Endothelial cell of umbilical vein (primary cell): Measurements from ENCODE around the gene CCDC171. TPM values are rescaled to one million over a fixed set of nuclear protein-coding genes. Genes with fewer than 3 reads are reported as not detected.
"Not testable (repeated sequence)": the region's sequence is repeated elsewhere in the genome, so short reads cannot be mapped to it uniquely, and the experiment has no call there.

Experiments used
- BruUV-seq: library from RNA; stranded (reverse); fragments of 400-500 nt; replicated peaks from 2 replicates; lab custom pipeline; 2021; lab: Mats Ljungman, UMichigan
- CTCF ChIA-PET: fragments of 300-600, 350-600 bp; sonication (Branson Sonifier 250); formaldehyde crosslinking; loops from one replicate; lab custom pipeline; 2021; ENCODE audit warnings: antibody characterized with exemption, inconsistent platforms; lab: Charles Lee
- POLR2A ChIA-PET: fragments of 300-600, 350-600 bp; sonication (Branson Sonifier 250); formaldehyde crosslinking; loops from one replicate; lab custom pipeline; 2021; ENCODE audit warnings: antibody characterized with exemption, inconsistent platforms; lab: Charles Lee
- DNase-seq: peaks from one replicate; pipeline ENCODE4 v3.0.0-alpha.2; 2011; ENCODE audit warnings: low read depth, low spot score
- FAIRE-seq: peaks from 2 replicates; lab custom pipeline; 2011; peaks lifted over from hg19 to GRCh38; lab: Jason Lieb, UNC
- H2AFZ ChIP-seq: 2 replicates; pipeline ENCODE4 v1.6.0; 2012; ENCODE audit warnings: low read depth, low read length, control low read depth, inconsistent platforms
- H3K27ac ChIP-seq: 2 replicates; pipeline ENCODE4 v1.5.1; 2011; ENCODE audit warnings: low read depth, mild to moderate bottlenecking, control low read depth, low read length, moderate library complexity; ENCODE audit not compliant: insufficient read depth
- H3K27me3 ChIP-seq, 2 experiments: 2 replicates each; pipeline versions ENCODE4 v1.6.0 to v1.6.1; 2011; ENCODE audit warnings: low read length in 2 of 2, mixed read lengths in 1 of 2; ENCODE audit not compliant: control insufficient read depth in 2 of 2, insufficient read depth in 2 of 2
- H3K36me3 ChIP-seq, 2 experiments: 2 replicates in 1 of 2; 3 replicates in 1 of 2; pipeline ENCODE4 v1.5.1; 2011; ENCODE audit warnings: low read length in 2 of 2, mild to moderate bottlenecking in 1 of 2, moderate library complexity in 1 of 2; ENCODE audit not compliant: control insufficient read depth in 2 of 2, insufficient read depth in 2 of 2; ENCODE audit errors: extremely low read depth in 1 of 2
- H3K4me1 ChIP-seq: 3 replicates; pipeline ENCODE4 v1.5.1; 2011; ENCODE audit warnings: mild to moderate bottlenecking, low read length; ENCODE audit not compliant: control insufficient read depth, insufficient read depth; ENCODE audit errors: extremely low read depth
- H3K4me2 ChIP-seq: 2 replicates; pipeline ENCODE4 v1.6.1; 2011; ENCODE audit warnings: low read length, control low read depth, mixed read lengths; ENCODE audit not compliant: insufficient read depth
- H3K4me3 ChIP-seq, 3 experiments: fragments of 200-600 bp in 1 of 3; sonication (generic), shearing (Covaris generic) in 1 of 3; replicated peaks in 1 of 3; 2 replicates each; pipeline ENCODE4 v1.5.1; 2011 to 2016; ENCODE audit warnings: control low read depth in 3 of 3, low read length in 3 of 3, mild to moderate bottlenecking in 2 of 3, inconsistent platforms in 1 of 3, low read depth in 1 of 3, moderate library complexity in 1 of 3; ENCODE audit not compliant: insufficient read depth in 1 of 3
- H3K79me2 ChIP-seq: 2 replicates; pipeline ENCODE4 v1.6.0; 2012; ENCODE audit warnings: low read length, inconsistent platforms; ENCODE audit not compliant: control insufficient read depth, insufficient read depth
- H3K9ac ChIP-seq: replicated peaks from 2 replicates; pipeline ENCODE3; 2011; ENCODE audit warnings: low read length, control low read depth; ENCODE audit not compliant: insufficient read depth; ENCODE audit errors: extremely low read depth
- H3K9me1 ChIP-seq: replicated peaks from 3 replicates; pipeline ENCODE4 v1.6.0; 2011; ENCODE audit warnings: mild to moderate bottlenecking, low read length; ENCODE audit not compliant: control insufficient read depth, insufficient read depth; ENCODE audit errors: extremely low read depth
- H3K9me3 ChIP-seq: replicated peaks from 2 replicates; pipeline ENCODE4 v1.5.1; 2012; ENCODE audit warnings: low read length, inconsistent platforms; ENCODE audit not compliant: control insufficient read depth, insufficient read depth
- H4K20me1 ChIP-seq: replicated peaks from 2 replicates; pipeline ENCODE3; 2011; ENCODE audit warnings: mild to moderate bottlenecking, low read length; ENCODE audit not compliant: control insufficient read depth, insufficient read depth; ENCODE audit errors: extremely low read depth
- EZH2 ChIP-seq: IDR thresholded peaks from 2 replicates; pipeline ENCODE4 v1.6.1; 2012; ENCODE audit warnings: borderline replicate concordance, low read depth, mild to moderate bottlenecking, moderate library complexity, low read length, inconsistent platforms; ENCODE audit not compliant: severe bottlenecking
- FOS ChIP-seq: IDR thresholded peaks from 2 replicates; pipeline ENCODE4 v1.6.1; 2011; ENCODE audit warnings: mild to moderate bottlenecking, low read length, moderate library complexity, borderline replicate concordance; ENCODE audit not compliant: insufficient read depth
- GATA2 ChIP-seq: IDR thresholded peaks from 2 replicates; pipeline ENCODE4 v1.7.0; 2011; ENCODE audit warnings: low read depth, mild to moderate bottlenecking, moderate library complexity, mixed read lengths, low read length; ENCODE audit not compliant: insufficient read length, insufficient read depth
- JUN ChIP-seq: IDR thresholded peaks from 2 replicates; pipeline ENCODE4 v1.6.1; 2011; ENCODE audit warnings: borderline replicate concordance, low read depth; ENCODE audit not compliant: insufficient read length, insufficient read depth
- MAX ChIP-seq: IDR thresholded peaks from 2 replicates; pipeline ENCODE4 v1.6.1; 2011; ENCODE audit not compliant: insufficient read depth, insufficient read length
- MYC ChIP-seq: IDR thresholded peaks from one replicate; pipeline ENCODE4 v1.6.1; 2011; ENCODE audit warnings: mild to moderate bottlenecking, low read depth, low read length
- POLR2A ChIP-seq: IDR thresholded peaks from 2 replicates; pipeline ENCODE4 v1.6.1; 2012; ENCODE audit warnings: low read depth, mild to moderate bottlenecking, control low read depth, low read length
- POLR2AphosphoS5 ChIP-seq: IDR thresholded peaks from 2 replicates; pipeline ENCODE4 v1.6.1; 2012; ENCODE audit warnings: low read depth, mild to moderate bottlenecking, control low read depth, low read length, moderate library complexity; ENCODE audit not compliant: insufficient read depth
- dilution Hi-C: fragments of 300-500 bp; cut with MboI; formaldehyde crosslinking; loops from one replicate; pipeline ENCODE4 v1.15.0; 2019; ENCODE audit warnings: low sequenced_read_pairs; ENCODE audit not compliant: extremely low pct_ligation_motif_present
- intact Hi-C: fragments of 100-400 bp; cut with micrococcal nuclease; formaldehyde crosslinking; loops from one replicate; pipeline ENCODE4 v1.10.0; 2022
- polyA plus RNA-seq, 4 experiments: library from polyadenylated mRNA; depleted of rRNA in 3 of 4; stranded (reverse) in 3 of 4; unstranded in 1 of 4; fragments of >200 nt; gene quantifications; 2 replicates each; pipeline versions ENCODE4 v1.2.1 to v1.2.3, GENCODE V29; 2011 to 2012; ENCODE audit warnings: missing spikeins in 1 of 4
- total RNA-seq: library from RNA; stranded (reverse); gene quantifications from 2 replicates; pipeline ENCODE4 v1.2.3, GENCODE V29; 2021
- TF ChIP-seq, protein P1 (sequence below), 2 donors: IDR thresholded peaks; 1 replicate in 1 of 2; 2 replicates in 1 of 2; pipeline ENCODE4 v1.5.1; 2011; ENCODE audit warnings: low read length in 2 of 2, mild to moderate bottlenecking in 2 of 2, moderate library complexity in 2 of 2, control low read depth in 1 of 2, inconsistent platforms in 1 of 2, low read depth in 1 of 2; ENCODE audit not compliant: insufficient read depth in 1 of 2; ENCODE audit errors: extremely low read depth in 1 of 2

CCDC171 gene
- total and polyA plus RNA-seq, 2 donors (not counting 3 experiments of a cell fraction or from before 2014, with no cell fraction given), result 0.58 to 1.4 TPM

DNA sequence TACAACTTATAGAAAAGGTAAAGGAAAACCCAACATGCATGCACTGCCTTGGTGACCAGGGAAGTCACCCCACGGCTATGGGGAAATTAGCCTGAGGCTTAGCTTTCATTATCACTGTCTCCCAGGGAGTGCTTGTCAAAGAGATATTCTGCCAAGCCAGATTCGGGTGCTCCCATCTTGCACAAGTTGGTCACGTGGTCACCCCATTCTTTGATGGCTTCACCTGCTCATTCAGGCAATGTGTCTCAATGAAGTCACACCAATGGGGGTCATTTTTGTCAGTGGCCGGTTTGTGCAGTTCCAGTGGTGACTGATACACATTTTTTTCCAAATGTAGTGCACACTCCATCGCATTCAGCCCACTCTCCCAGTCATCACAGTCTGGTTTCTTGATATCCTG is 25.8 kb upstream of the CCDC171 start:
- H3K9me1 ChIP-seq, H4K20me1 ChIP-seq, BruUV-seq, H3K4me2 ChIP-seq, FAIRE-seq, H3K9me3 ChIP-seq, H3K79me2 ChIP-seq, H3K9ac ChIP-seq, H3K27ac ChIP-seq, DNase-seq, intact Hi-C loops, CTCF ChIA-PET, dilution Hi-C loops, H2AFZ ChIP-seq, POLR2A ChIA-PET, H3K4me3 ChIP-seq, H3K36me3 ChIP-seq, H3K27me3 ChIP-seq: not testable (repeated sequence)
- H3K4me1 ChIP-seq, result peaks cover 12% of the 10 kb centered on the region

- H3K9me3 ChIP-seq, result no peaks in the 10 kb centered on the region
- no peak overlapping the region for H3K9ac ChIP-seq
- ChIA-PET POLR2A (no interaction called here), CTCF (interaction anchor here (0.9 to 1.9 kb wide), 4 partner anchors 10 to 29 kb away, joined by 3 to 6 read pairs (median 4); partner anchors contain the start of gene CCDC171)
- H3K27me3 ChIP-seq, result no peaks in the 10 kb centered on the region
- H3K4me2 ChIP-seq, result no peak overlapping the region
- no TSS peak for BruUV-seq
- H3K4me3 ChIP-seq, result no peak overlapping the region
- H3K4me1 ChIP-seq, result peaks cover 9% of the 10 kb centered on the region
- intact Hi-C loops, result no loop called here
- no peaks in the 10 kb centered on the region for H4K20me1 ChIP-seq
- TF ChIP-seq POLR2AphosphoS5 (no peak), JUN (no peak), MYC (no peak), POLR2A (no peak), MAX (no peak), GATA2 (no peak), EZH2 (no peak), FOS (no peak)
- TF ChIP-seq, protein P1, sequence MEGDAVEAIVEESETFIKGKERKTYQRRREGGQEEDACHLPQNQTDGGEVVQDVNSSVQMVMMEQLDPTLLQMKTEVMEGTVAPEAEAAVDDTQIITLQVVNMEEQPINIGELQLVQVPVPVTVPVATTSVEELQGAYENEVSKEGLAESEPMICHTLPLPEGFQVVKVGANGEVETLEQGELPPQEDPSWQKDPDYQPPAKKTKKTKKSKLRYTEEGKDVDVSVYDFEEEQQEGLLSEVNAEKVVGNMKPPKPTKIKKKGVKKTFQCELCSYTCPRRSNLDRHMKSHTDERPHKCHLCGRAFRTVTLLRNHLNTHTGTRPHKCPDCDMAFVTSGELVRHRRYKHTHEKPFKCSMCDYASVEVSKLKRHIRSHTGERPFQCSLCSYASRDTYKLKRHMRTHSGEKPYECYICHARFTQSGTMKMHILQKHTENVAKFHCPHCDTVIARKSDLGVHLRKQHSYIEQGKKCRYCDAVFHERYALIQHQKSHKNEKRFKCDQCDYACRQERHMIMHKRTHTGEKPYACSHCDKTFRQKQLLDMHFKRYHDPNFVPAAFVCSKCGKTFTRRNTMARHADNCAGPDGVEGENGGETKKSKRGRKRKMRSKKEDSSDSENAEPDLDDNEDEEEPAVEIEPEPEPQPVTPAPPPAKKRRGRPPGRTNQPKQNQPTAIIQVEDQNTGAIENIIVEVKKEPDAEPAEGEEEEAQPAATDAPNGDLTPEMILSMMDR (IDR thresholded peaks at IDR 0.05; ENCODE audit: extremely low read depth in 1 of 2, insufficient read depth in 1 of 2, low read depth in 1 of 2, low read length in 2 of 2), result no peak
- no peak for FAIRE-seq
- H2AFZ ChIP-seq, result no peak overlapping the region
- no peaks in the 10 kb centered on the region for H3K36me3 ChIP-seq
- H3K9me1 ChIP-seq, result no peaks in the 10 kb centered on the region
- no peak overlapping the region for H3K27ac ChIP-seq
- DNase-seq, result no peak
- dilution Hi-C loops, result no loop called here
- no peaks in the 10 kb centered on the region for H3K79me2 ChIP-seq
These were observed 23.1 kb upstream of the CCDC171 start for GRCh38 chr9:15529566-15530324.
